Ecto neural progenitor cell (in vitro differentiated cells): ENCODE measurements around the gene AP5B1.
"Not testable (repeated sequence)": the region's sequence is repeated elsewhere in the genome, so short reads cannot be mapped to it uniquely, and the experiment has no call there.

Experiments
- DNase-seq: peaks from one replicate; pipeline ENCODE4 v3.0.0-alpha.2; 2018; ENCODE audit warnings: low spot score

AP5B1 gene

GRCh38 chr11:65786008-65786785, 5.4 kb upstream of the AP5B1 start:
- peak; percentile 63 for DNase-seq

DNA sequence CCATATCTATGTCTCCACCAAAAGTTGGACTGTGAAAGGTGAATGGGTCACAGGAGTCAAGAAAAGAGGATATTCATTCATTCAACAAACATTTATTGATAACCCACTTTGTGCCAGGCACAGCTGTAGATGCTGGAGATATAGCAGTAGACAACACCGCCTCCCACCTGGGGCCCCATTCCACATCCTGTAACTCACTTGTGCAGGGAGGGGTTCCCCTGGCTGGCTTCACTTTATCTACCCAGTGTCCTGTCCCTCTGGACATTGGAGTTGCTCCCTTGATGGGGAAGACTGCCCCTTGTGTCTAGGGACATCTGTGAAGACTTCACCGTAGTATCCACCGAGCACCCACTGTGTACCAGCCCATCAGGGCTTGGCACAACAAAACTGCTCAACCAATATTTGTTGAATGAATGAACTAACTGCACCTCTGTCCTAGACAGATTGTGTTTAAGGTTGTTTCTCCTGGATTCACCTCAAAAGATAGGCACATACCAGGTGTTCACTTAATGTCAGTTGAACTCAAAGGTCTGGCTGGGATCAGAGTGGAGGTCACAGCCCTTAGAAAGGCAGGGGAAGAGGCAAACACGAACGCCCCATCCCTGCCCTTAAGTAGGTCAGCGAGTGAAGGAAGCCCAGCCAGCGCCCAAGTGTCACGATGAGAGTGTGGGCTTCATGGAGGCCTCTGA, 4.7 kb upstream of the AP5B1 start:
- no peak for DNase-seq

- no peak for DNase-seq
Observed at GRCh38 chr11:65782816-65783228, 2.0 kb upstream of the AP5B1 start.

DNA sequence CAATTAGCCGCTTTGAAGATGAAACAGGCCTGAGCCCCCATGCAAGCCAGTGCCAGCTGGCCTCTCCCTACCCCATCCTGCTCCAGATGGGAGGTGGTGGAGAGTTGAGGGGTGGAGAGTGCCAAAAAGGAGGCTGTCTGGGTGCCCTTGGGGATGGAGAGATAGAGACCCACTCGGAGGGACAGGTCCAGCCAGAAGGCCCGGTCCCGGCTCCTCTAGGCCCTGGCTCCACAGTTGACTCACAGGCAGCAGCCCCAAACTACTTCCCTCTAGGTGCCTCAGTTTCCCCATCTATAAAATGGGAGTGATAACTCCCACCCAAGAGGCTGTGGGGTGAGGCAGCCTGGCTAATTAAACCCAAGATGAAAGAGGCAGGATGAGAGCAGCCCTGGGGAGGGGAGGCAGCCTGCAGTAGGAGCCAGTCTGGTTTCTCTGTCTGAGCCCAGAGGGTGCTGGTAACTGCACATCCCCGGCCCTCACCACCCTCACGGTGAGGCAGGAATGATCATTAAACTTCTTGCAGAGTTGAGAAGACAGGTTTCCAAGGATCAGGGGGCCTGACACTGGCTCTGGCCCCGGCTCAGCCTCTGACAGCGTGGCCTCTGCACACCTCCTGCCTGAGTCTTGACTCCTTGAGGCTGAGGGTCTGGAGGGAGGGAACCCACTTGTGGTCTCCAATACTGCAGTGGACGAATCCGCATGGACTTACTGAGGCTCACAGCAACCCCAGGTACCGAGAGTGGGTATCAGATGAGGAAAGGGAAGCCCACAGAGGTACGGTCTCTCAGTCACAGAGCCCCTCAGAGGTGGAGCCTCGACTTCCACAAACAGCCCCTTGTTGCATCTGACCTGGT, 1.4 kb upstream of the AP5B1 start:
- DNase-seq: peak; percentile 50

GRCh38 chr11:65781152-65781961, 581 bp upstream of the AP5B1 start:
- DNase-seq: peak; percentile 81

DNA sequence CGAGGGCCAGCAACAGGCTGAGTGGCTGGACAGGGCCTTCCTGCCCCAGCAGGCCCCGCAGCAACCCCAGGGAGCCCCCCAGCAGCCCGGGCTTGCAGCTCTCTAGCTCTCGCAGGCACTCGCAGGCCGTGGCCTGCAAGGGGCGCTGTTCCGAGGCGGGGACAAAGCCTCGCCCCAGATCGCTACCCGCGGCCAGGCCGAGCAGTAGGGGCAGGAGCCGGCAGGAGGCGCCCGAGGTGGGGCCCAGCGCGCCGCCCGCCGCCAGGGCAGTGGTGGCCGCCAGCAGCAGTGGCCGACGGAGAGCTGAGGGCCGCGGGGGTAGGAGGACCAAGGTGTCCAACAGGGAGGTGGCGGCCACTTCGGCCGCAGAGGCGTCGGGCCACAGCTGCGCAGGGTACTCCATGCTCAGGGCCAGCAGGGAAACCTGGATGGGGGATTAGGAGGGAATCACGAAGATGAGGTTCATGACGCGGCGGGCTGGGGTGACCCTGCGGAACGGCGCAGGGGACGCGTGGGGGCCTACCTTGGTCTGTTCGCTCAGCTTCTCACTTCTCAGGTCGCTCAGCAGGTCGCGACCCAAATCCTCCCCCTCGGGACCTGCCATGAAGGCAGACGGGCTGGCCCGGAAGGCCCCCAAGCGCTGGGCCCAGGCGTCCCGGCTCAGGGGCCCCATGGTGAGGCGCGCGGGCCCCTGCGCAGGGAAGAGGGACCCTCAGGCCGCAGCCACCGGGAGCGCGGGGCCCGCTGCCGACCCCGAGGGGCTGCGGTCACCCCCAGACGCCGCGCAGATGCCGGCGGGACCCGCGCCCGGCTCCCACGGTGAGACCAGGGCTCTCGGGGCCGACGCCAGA, 632 bp downstream of the AP5B1 start:
- DNase-seq: peak; percentile 93

GRCh38 chr11:65779669-65779918, 1.2 kb downstream of the AP5B1 start:
- no peak for DNase-seq

GRCh38 chr11:65778901-65779668, 1.7 kb downstream of the AP5B1 start:
- DNase-seq: peak; percentile 44

GRCh38 chr11:65778431-65778900, 2.3 kb downstream of the AP5B1 start:
- peak; percentile 45 for DNase-seq

- peak; percentile 31 for DNase-seq
Observed at GRCh38 chr11:65777821-65778361, 2.9 kb downstream of the AP5B1 start.

- no peak for DNase-seq
Observed at GRCh38 chr11:65777241-65777640, 3.5 kb downstream of the AP5B1 start.

DNA sequence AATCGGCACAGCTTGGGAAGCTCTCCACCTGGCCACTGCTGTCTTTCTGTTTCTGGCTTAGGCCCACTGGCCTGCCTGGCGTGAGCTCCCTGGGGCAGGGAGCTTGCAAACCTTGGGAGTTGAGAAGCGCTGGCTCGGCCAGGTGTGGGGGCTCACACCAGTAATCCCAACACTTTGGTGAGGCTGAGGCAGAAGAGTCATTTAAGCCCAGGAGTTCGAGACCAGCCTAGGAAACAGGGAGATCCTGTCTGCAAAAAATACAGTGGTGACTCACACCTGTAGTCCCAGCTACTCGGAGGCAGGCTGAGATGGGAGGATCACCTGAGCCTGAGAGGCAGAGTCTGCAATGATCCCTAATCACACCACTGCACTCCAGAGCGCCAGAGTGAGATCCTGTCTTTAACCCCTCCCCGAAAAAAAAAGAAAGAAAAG, 4.0 kb downstream of the AP5B1 start:
- DNase-seq: no peak

GRCh38 chr11:65776196-65776595, 4.6 kb downstream of the AP5B1 start:
- no peak for DNase-seq

DNA sequence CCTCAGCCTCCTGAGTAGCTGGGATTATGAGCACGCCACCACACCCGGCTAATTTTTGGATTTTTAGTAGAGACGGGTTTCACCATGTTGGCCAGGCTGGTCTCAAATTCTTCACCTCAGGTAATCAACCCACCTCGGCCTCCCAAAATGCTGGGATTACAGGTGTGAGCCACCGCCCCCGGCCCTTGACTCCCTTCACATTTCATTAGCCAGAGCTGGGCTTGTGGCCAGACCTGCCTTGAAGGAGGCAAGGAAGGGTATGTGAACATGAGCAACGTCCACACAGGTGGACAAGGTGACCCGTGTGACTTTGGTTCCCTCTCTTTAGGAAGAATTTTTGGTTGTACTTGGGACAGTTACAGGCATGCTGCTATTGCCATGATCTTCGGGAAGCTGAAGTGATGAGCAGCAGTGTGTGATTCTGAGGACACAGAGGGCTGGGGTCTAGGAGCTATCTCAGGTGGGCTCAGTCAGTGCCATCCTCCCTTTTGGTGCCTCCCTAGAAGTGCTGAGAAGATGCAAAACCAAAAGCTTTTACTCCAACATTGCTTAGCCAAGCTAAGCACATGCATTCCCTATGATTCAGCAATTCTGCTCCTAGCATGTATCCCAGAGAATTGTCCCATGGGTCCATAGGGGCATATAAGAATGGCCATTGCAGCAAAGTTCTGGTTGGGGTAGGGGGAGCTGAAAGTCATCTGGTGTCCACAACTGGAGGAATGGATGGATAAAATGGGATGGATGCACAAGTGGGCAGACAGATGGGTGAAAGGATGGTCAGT, 6.1 kb downstream of the AP5B1 start:
- DNase-seq: no peak

GRCh38 chr11:65773784-65774411, 6.9 kb downstream of the AP5B1 start:
- no peak for DNase-seq

GRCh38 chr11:65771589-65772112, 9.1 kb downstream of the AP5B1 start:
- DNase-seq: no peak

DNA sequence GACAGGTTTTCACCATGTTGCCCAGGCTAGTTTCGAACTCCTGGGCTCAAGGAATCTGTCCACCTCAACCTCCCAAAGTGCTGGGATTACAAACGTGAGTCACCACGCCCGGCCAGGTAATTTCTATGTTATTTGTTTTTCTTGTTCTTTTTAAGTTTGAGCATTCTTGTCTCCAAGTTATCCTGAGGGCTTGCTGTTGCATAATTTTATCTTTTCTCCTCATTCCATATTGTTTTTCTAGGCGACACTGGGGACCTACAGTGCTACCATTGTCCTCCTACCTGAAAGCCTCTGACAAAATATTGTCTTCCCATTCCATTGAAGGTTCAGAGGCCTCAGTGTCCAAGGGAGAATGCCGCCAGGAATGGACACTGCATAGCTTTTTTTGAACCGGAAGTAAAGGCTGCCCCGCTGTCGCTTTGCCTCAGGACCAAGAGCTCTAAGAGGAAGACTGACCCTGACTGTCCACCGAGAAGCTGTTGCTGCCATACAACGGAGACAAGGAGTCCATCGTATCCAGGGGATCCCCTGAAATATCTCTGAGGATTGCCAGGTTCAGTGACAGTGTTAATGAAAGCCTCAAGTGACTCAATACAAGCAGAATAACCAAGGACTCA, 9.7 kb downstream of the AP5B1 start:
- DNase-seq: no peak

DNA sequence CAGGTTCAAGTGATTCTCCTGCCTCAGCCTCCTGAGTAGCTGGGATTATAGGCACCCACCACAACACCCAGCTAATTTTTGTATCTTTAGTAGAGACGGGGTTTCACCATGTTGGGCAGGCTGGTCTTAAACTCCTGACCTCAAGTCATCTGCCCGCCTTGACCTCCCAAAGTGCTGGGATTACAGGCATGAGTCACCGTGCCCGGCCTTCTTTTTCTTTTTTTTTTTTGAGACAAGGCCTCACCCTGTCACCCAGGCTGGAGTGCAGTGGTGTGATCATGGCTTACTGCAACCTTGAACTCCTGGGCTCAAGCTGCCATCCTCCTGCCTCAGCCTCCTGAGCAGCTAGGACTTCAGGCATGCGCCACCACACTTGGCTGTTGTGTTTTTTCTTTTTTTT, 13.0 kb downstream of the AP5B1 start:
- DNase-seq: not testable (repeated sequence)
